Activated naive CD8-positive, alpha-beta T cell (primary cell): Measurements from ENCODE around the gene JAM3.
A peak's percentile ranks its signal among the peaks of the same experiment; 100 is the strongest.
"Not testable (repeated sequence)": the region's sequence is repeated elsewhere in the genome, so short reads cannot be mapped to it uniquely, and the experiment has no call there.

ENCODE experiments used
- H3K27ac Mint-ChIP-seq: one replicate; pipeline ENCODE4 v1.8.0; 2021; ENCODE audit warnings: mixed read lengths
- H3K27me3 Mint-ChIP-seq: one replicate; pipeline ENCODE4 v1.8.0; 2021; ENCODE audit warnings: mixed read lengths
- H3K36me3 Mint-ChIP-seq: one replicate; pipeline ENCODE4 v1.8.0; 2021; ENCODE audit warnings: mixed read lengths
- H3K4me1 Mint-ChIP-seq: one replicate; pipeline ENCODE4 v1.8.0; 2021; ENCODE audit warnings: low read depth, mixed read lengths
- H3K4me3 Mint-ChIP-seq: one replicate; pipeline ENCODE4 v1.8.0; 2021; ENCODE audit warnings: mild to moderate bottlenecking, mixed read lengths
- H3K9me3 Mint-ChIP-seq: one replicate; pipeline ENCODE4 v1.8.0; 2021; ENCODE audit warnings: low read depth, mixed read lengths

Gene JAM3

DNA sequence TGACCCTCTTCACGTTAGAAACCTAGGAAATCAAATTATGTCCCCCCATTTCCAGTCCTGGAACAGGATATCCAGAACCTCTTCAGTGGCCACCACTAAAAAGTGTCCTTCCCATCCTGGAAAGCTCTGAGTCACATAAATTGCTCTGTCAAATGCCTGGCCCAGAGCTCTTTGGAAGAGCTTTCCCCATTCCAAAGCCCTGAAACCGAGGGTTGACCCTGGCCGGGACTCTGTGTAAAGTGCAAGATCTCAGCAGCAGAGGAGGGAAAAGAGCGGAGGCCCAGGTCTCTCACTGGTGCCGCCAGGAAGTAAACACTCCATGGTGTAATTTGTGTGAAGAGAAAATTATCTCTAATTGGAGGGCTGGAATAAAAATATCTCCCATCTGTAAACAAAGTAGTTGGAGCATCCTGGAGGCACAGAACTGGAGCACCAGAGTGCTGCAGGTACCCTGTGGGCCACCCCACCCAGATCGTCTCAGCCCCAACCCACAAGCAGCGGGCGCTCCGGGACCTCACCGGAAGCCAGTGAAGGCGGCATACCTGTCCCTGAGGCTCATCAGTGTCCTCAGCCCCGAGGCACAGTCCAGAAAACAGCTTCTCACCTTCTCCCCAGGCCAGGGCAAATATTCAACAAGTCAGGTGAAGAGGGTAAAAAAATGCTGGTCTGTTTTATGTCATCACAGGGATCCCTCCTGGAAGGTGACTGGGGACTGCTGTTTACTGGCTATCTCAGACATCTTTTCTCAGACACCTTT, 4.7 kb upstream of the JAM3 start:
- Mint-ChIP-seq H3K27me3 (peaks cover 6% of the 10 kb centered on the region), H3K9me3 (no peaks in the 10 kb centered on the region), H3K4me1 (peaks cover 5% of the 10 kb centered on the region), H3K4me3 (no peak overlapping the region), H3K36me3 (no peaks in the 10 kb centered on the region), H3K27ac (no peak overlapping the region)

- Mint-ChIP-seq H3K4me3 (no peak overlapping the region), H3K27ac (no peak overlapping the region), H3K27me3 (peaks cover 3% of the 10 kb centered on the region), H3K4me1 (peaks cover 9% of the 10 kb centered on the region), H3K9me3 (no peaks in the 10 kb centered on the region), H3K36me3 (no peaks in the 10 kb centered on the region)
Observed at GRCh38 chr11:134065381-134065780, 3.5 kb upstream of the JAM3 start.

DNA sequence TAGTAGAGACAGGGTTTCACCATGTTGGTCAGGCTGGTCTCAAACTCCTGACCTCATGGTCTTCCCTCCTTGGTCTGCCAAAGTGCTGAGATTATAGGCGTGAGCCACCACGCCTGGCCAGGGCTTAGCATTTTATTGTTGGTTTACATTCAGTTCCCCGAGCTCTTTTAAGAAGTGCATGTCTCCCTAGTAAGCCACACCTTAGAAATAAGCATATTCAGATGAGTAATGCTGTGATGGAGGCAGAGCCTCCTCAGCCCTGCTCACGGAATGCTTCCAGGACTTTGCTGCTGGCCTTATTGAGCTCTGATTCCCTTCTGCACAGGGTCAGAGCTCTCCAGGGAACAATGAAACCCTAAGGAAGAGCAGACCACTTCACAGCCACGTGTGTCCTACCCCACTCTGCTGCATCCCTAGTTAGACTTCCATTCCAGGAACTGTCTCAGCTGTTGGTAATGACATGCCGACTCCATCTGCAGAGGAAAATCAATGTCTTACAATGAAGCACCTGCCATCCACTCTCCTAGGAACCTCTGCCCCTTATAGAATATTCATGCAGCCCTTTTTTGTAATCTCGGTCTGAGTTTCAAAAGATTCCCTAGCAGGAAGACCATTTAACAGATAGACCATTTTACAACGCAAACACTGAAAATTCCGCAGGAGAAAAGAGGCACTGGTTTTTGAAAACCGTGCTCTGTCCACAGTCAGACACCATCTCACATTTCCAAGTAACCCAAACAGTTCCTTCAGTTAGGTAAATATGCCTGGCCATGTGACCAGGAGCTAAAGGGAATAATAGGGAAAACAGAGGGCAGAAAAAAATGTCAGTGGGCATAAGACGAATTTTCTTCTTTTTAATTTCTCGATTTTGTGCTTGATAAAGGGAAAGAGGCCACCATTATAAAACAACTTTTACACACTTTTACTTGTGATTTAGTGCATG, 1.7 kb upstream of the JAM3 start:
- H3K4me1 Mint-ChIP-seq, result peaks cover 11% of the 10 kb centered on the region
- H3K4me3 Mint-ChIP-seq, result no peak overlapping the region
- no peaks in the 10 kb centered on the region for H3K27me3 Mint-ChIP-seq
- no peaks in the 10 kb centered on the region for H3K9me3 Mint-ChIP-seq
- no peak overlapping the region for H3K27ac Mint-ChIP-seq
- no peaks in the 10 kb centered on the region for H3K36me3 Mint-ChIP-seq

DNA sequence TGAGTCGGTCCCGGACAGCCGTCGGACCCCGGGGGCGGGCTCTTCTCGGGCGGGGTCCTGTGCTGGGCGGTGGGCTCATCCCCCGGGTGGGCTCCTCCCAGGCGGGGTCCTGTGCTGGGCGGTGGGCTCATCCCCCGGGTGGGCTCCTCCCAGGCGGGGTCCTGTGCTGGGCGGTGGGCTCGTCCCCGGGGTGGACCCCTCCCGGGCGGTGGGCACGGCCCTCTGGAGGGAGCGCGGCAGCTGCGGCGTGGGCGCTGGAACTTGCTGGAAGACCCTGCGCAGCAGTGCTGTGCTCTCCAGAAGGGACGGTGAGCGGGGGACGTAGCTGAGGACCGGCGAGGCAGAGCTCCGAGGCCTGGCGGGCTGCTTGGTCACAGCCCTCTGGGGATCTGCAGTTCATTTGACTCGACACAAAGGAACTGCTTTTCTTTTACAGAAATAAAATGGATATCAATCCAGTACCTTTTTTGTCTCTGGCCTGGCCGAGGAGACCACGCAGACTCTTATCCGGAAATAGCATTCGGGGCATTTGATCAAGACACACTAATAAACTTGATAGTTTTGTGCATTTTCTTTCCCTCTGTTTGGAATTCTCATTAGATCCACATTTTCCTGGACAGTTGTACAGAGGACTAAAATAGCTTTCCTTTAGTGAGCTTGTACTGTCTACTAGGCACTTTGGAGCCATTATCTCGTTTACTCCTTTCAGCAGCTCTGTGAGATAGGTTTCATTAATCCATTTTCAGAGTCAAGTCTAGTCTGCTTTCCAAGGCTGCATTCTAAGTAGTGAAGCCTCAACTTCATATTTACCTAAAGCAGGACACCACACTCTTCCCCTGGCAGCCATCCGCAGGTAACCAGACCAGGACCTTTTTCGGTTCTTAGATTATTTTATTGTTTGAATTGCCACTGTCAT, 812 bp downstream of the JAM3 start:
- Mint-ChIP-seq H3K36me3 (no peaks in the 10 kb centered on the region), H3K9me3 (no peaks in the 10 kb centered on the region), H3K4me3 (peak overlapping the region; percentile 76), H3K4me1 (peaks cover 11% of the 10 kb centered on the region), H3K27ac (peak overlapping the region; percentile 6), H3K27me3 (no peaks in the 10 kb centered on the region)

- Mint-ChIP-seq H3K27ac (no peak overlapping the region), H3K4me3 (peak overlapping the region; percentile 76), H3K9me3 (no peaks in the 10 kb centered on the region), H3K36me3 (no peaks in the 10 kb centered on the region), H3K4me1 (peaks cover 11% of the 10 kb centered on the region), H3K27me3 (no peaks in the 10 kb centered on the region)
Observed at GRCh38 chr11:134070342-134070845, 1.5 kb downstream of the JAM3 start.

GRCh38 chr11:134071306-134071705, 2.4 kb downstream of the JAM3 start:
- H3K36me3 Mint-ChIP-seq, result no peaks in the 10 kb centered on the region
- no peaks in the 10 kb centered on the region for H3K27me3 Mint-ChIP-seq
- H3K27ac Mint-ChIP-seq, result no peak overlapping the region
- H3K4me3 Mint-ChIP-seq, result no peak overlapping the region
- H3K9me3 Mint-ChIP-seq, result no peaks in the 10 kb centered on the region
- peaks cover 11% of the 10 kb centered on the region for H3K4me1 Mint-ChIP-seq

GRCh38 chr11:134071766-134072402, 3.0 kb downstream of the JAM3 start:
- H3K27ac Mint-ChIP-seq, result no peak overlapping the region
- no peak overlapping the region for H3K4me3 Mint-ChIP-seq
- peaks cover 11% of the 10 kb centered on the region for H3K4me1 Mint-ChIP-seq
- no peaks in the 10 kb centered on the region for H3K36me3 Mint-ChIP-seq
- H3K9me3 Mint-ChIP-seq, result no peaks in the 10 kb centered on the region
- H3K27me3 Mint-ChIP-seq, result no peaks in the 10 kb centered on the region

GRCh38 chr11:134072844-134073243, 4.0 kb downstream of the JAM3 start:
- Mint-ChIP-seq H3K4me1 (peaks cover 11% of the 10 kb centered on the region), H3K4me3 (no peak overlapping the region), H3K9me3 (no peaks in the 10 kb centered on the region), H3K36me3 (no peaks in the 10 kb centered on the region), H3K27ac (no peak overlapping the region), H3K27me3 (no peaks in the 10 kb centered on the region)

- no peaks in the 10 kb centered on the region for H3K27me3 Mint-ChIP-seq
- no peak overlapping the region for H3K4me3 Mint-ChIP-seq
- no peak overlapping the region for H3K27ac Mint-ChIP-seq
- no peaks in the 10 kb centered on the region for H3K9me3 Mint-ChIP-seq
- H3K36me3 Mint-ChIP-seq, result peaks cover 3% of the 10 kb centered on the region
- H3K4me1 Mint-ChIP-seq, result peaks cover 6% of the 10 kb centered on the region
Observed at GRCh38 chr11:134074346-134074745, 5.5 kb downstream of the JAM3 start.

DNA sequence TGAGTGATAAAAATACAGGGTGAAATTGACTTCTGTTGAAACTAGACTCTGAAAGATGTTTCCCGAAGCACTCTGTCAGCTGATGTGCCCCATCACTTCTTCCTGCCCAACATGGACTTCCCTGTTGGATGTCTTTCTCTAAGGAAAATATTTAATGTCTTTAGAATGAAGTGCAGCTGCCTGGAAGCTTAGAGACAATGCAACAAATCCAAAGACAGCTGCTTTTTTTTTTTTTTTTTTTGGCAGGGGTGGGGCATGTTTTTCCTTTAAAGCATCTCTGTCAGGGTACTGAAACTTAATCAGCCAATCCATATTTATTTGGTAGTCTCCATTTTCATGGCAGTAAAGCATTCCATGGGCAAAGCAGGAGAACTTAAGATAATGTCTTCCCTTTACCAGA, 5.9 kb downstream of the JAM3 start:
- no peaks in the 10 kb centered on the region for H3K9me3 Mint-ChIP-seq
- H3K27me3 Mint-ChIP-seq, result no peaks in the 10 kb centered on the region
- no peak overlapping the region for H3K4me3 Mint-ChIP-seq
- no peak overlapping the region for H3K27ac Mint-ChIP-seq
- H3K4me1 Mint-ChIP-seq, result peaks cover 6% of the 10 kb centered on the region
- H3K36me3 Mint-ChIP-seq, result peaks cover 5% of the 10 kb centered on the region

DNA sequence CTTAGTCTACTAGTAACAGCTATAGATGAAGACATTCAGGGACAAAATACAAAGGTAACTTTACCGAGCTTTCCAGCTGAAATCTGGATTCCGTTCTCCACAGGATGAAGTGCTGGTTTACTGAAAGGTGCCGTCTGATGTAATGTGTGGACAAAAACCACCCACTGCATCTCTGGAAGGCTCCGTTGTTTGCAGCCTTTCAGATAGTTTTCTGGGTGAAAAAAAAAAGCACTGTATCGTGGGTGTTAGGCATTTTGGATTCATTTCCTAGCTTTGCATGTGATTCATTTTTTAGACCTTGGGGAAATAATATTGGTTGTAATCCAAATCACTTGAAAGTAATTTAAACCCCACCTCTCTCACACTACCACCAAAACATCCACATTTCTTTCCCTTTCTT, 10.4 kb downstream of the JAM3 start:
- Mint-ChIP-seq H3K4me1 (no peaks in the 10 kb centered on the region), H3K4me3 (no peak overlapping the region), H3K27ac (no peak overlapping the region), H3K9me3 (no peaks in the 10 kb centered on the region), H3K36me3 (peaks cover 22% of the 10 kb centered on the region), H3K27me3 (no peaks in the 10 kb centered on the region)

DNA sequence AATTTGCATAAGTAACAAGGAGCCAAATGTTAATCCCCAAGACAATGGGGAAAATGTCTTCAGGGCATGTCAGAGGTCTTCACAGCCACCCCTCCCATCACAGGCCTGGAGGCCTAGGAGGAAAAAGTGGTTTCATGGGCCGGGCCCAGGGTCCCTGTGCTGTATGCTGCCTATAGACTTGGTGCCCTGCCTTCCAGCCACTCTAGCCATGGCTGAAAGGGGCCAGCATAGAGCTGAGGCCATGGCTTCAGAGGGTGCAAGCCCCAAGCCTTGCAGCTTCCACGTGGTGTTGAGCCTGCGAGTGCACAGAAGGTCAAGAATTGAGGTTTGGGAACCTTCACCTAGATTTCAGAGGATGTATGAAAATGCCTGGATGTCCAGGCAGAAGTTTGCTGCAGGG, 12.4 kb downstream of the JAM3 start:
- not testable (repeated sequence) for H3K9me3 Mint-ChIP-seq, H3K27ac Mint-ChIP-seq, H3K27me3 Mint-ChIP-seq, H3K4me1 Mint-ChIP-seq, H3K4me3 Mint-ChIP-seq
- peaks cover 22% of the 10 kb centered on the region for H3K36me3 Mint-ChIP-seq

DNA sequence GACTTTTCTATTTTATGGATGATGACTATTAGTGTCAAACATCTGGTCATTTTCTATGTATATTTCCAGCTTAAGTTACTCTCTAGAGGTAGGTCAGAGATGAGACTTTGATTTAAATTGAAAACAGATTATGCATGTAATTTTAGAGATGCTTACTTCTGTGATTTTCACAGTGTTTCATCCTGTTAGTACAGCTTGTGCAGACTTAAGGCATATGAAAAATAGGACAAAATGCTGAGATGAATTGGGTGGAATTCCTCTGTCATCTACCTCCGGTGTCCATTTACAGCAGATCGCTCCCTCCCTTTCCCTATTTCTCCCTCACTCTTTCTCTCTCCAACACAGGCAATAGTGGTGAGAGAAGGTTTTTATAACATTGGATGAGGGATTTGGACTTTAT, 14.1 kb downstream of the JAM3 start:
- no peaks in the 10 kb centered on the region for H3K4me1 Mint-ChIP-seq
- no peak overlapping the region for H3K4me3 Mint-ChIP-seq
- peaks cover 22% of the 10 kb centered on the region for H3K36me3 Mint-ChIP-seq
- no peaks in the 10 kb centered on the region for H3K27me3 Mint-ChIP-seq
- no peak overlapping the region for H3K27ac Mint-ChIP-seq
- no peaks in the 10 kb centered on the region for H3K9me3 Mint-ChIP-seq

GRCh38 chr11:134086376-134086775, 17.5 kb downstream of the JAM3 start:
- no peak overlapping the region for H3K27ac Mint-ChIP-seq
- H3K4me1 Mint-ChIP-seq, result peaks cover 1% of the 10 kb centered on the region
- no peak overlapping the region for H3K4me3 Mint-ChIP-seq
- H3K9me3 Mint-ChIP-seq, result no peaks in the 10 kb centered on the region
- no peaks in the 10 kb centered on the region for H3K27me3 Mint-ChIP-seq
- H3K36me3 Mint-ChIP-seq, result peaks cover 8% of the 10 kb centered on the region
